Gastroesophageal sphincter (tissue), 4 donors: Measurements from ENCODE around the gene IL1RAPL1. TPM values are rescaled to one million over a fixed set of nuclear protein-coding genes. Genes with fewer than 3 reads are reported as not detected.

Experiments
- ATAC-seq: fragments of 150-250 bp; one replicate; pipeline ENCODE4 v1.9.1; 2016; ENCODE audit warnings: mild to moderate bottlenecking, moderate library complexity
- H3K27ac ChIP-seq, 4 donors: fragments of 200-600 bp; sonication (generic) in 3 of 4; 1 replicate in 3 of 4; 2 replicates in 1 of 4; pipeline ENCODE4 v1.5.1; 2016 to 2019
- H3K27me3 ChIP-seq: fragments of 200-600 bp; sonication (generic); one replicate; pipeline ENCODE4 v1.5.1; 2019
- H3K36me3 ChIP-seq, 2 donors: fragments of 200-600 bp; sonication (generic); one replicate each; pipeline ENCODE4 v1.5.1; 2019; ENCODE audit warnings: control low read depth in 1 of 2
- H3K4me1 ChIP-seq, 3 donors: fragments of 200-600 bp; sonication (generic); 1 replicate in 2 of 3; 2 replicates in 1 of 3; pipeline ENCODE4 v1.5.1; 2016 to 2019; ENCODE audit warnings: control low read depth in 2 of 3
- H3K4me3 ChIP-seq, 2 donors: fragments of 200-600 bp; sonication (generic); one replicate each; pipeline ENCODE4 v1.5.1; 2019; ENCODE audit warnings: mild to moderate bottlenecking in 1 of 2, moderate library complexity in 1 of 2
- H3K9me3 ChIP-seq, 3 donors: fragments of 200-600 bp; sonication (generic); one replicate each; pipeline ENCODE4 v1.5.1; 2017 to 2019; ENCODE audit warnings: control low read depth in 2 of 3
- CTCF ChIP-seq, 4 experiments: fragments of 200-600 bp in 2 of 4; fragments of 450-650 bp in 2 of 4; sonication (generic) in 1 of 4; IDR thresholded peaks; one replicate each; pipeline ENCODE4 v1.5.1; 2017 to 2019; ENCODE audit warnings: antibody characterized with exemption in 4 of 4, mild to moderate bottlenecking in 2 of 4, moderate library complexity in 2 of 4
- EP300 ChIP-seq: sonication (generic); formaldehyde crosslinking; IDR thresholded peaks from one replicate; pipeline ENCODE4 v1.6.1; 2017; ENCODE audit warnings: antibody characterized with exemption, mild to moderate bottlenecking
- POLR2A ChIP-seq, 2 donors: fragments of 450-650 bp; IDR thresholded peaks; one replicate each; pipeline ENCODE4 v1.6.1; 2017; ENCODE audit warnings: antibody characterized with exemption in 2 of 2, mild to moderate bottlenecking in 2 of 2, moderate library complexity in 1 of 2
- POLR2AphosphoS5 ChIP-seq: sonication (generic); formaldehyde crosslinking; IDR thresholded peaks from one replicate; pipeline ENCODE4 v1.6.1; 2017; ENCODE audit warnings: antibody characterized with exemption
- WGBS, 2 donors: methylation state at CpG; one replicate each; pipeline ENCODE4 v1.1.5; 2018; ENCODE audit warnings: low coverage in 1 of 2; 5-methylcytosine and 5-hydroxymethylcytosine counted together
- total RNA-seq, 4 donors: library from RNA; depleted of rRNA; stranded (reverse); fragments of >200 nt; gene quantifications; one replicate each; pipeline ENCODE4 v1.1.0, GENCODE V29; 2016

Gene IL1RAPL1
- total RNA-seq, 4 donors from 2014 or later: 0.27 to 1.6 (median 0.44) TPM

GRCh38 chrX:29225670-29226069 lies 638.4 kb downstream of the IL1RAPL1 start:
- 57% methylated on average over 2 of the region's 2 CpGs; no CpG with 5 or more reads in 1 of the 2 donors for WGBS, 2 donors
- ATAC-seq: no peak
- Histone ChIP-seq H3K27me3 (no peaks in the 10 kb centered on the region), H3K36me3 (no peaks in the 10 kb centered on the region), H3K4me3 (no peak overlapping the region), H3K27ac (no peak overlapping the region), H3K4me1 (no peaks in the 10 kb centered on the region), H3K9me3 (no peaks in the 10 kb centered on the region)
- TF ChIP-seq CTCF (IDR thresholded peaks at IDR 0.05) (no peak), EP300 (no peak), POLR2A (IDR thresholded peaks at IDR 0.05) (no peak), POLR2AphosphoS5 (no peak)

GRCh38 chrX:29229802-29230201 lies 642.6 kb downstream of the IL1RAPL1 start:
- no peak overlapping the region for H3K4me3 ChIP-seq
- no peaks in the 10 kb centered on the region for H3K36me3 ChIP-seq
- no peak for ATAC-seq
- no peaks in the 10 kb centered on the region for H3K9me3 ChIP-seq
- H3K4me1 ChIP-seq: no peaks in the 10 kb centered on the region
- H3K27ac ChIP-seq: no peak overlapping the region
- WGBS, 2 donors: 46 to 85% methylated on average over 2 of the region's 2 CpGs
- TF ChIP-seq POLR2AphosphoS5 (no peak), EP300 (no peak), POLR2A (IDR thresholded peaks at IDR 0.05) (no peak), CTCF (IDR thresholded peaks at IDR 0.05) (no peak)
- no peaks in the 10 kb centered on the region for H3K27me3 ChIP-seq

GRCh38 chrX:29231800-29232199 lies 644.6 kb downstream of the IL1RAPL1 start:
- no peak for ATAC-seq
- no peaks in the 10 kb centered on the region for H3K4me1 ChIP-seq
- no peaks in the 10 kb centered on the region for H3K27me3 ChIP-seq
- no peak overlapping the region for H3K27ac ChIP-seq
- no peak overlapping the region for H3K4me3 ChIP-seq
- 28 to 57% methylated on average over 2 of the region's 2 CpGs for WGBS, 2 donors
- H3K9me3 ChIP-seq: no peaks in the 10 kb centered on the region
- TF ChIP-seq EP300 (no peak), POLR2AphosphoS5 (no peak), CTCF (IDR thresholded peaks at IDR 0.05) (no peak), POLR2A (IDR thresholded peaks at IDR 0.05) (no peak)
- no peaks in the 10 kb centered on the region for H3K36me3 ChIP-seq

GRCh38 chrX:29233592-29234183 lies 646.4 kb downstream of the IL1RAPL1 start:
- H3K27ac ChIP-seq: no peak overlapping the region
- no peaks in the 10 kb centered on the region for H3K4me1 ChIP-seq
- H3K9me3 ChIP-seq: no peaks in the 10 kb centered on the region
- H3K27me3 ChIP-seq: no peaks in the 10 kb centered on the region
- TF ChIP-seq POLR2AphosphoS5 (no peak), POLR2A (IDR thresholded peaks at IDR 0.05) (no peak), CTCF (IDR thresholded peaks at IDR 0.05) (no peak), EP300 (no peak)
- 82 to 94% methylated on average over 6 of the region's 7 CpGs for whole genome bisulfite sequencing, 2 donors
- H3K36me3 ChIP-seq: no peaks in the 10 kb centered on the region
- no peak for ATAC-seq
- H3K4me3 ChIP-seq: no peak overlapping the region

- no peak overlapping the region for H3K27ac ChIP-seq
- TF ChIP-seq POLR2A (IDR thresholded peaks at IDR 0.05) (no peak), POLR2AphosphoS5 (no peak), EP300 (no peak), CTCF (IDR thresholded peaks at IDR 0.05) (no peak)
- WGBS, 2 donors: 58 to 93% methylated on average over 5 to 6 of the region's 6 CpGs
- no peaks in the 10 kb centered on the region for H3K4me1 ChIP-seq
- no peaks in the 10 kb centered on the region for H3K27me3 ChIP-seq
- ATAC-seq: no peak
- H3K4me3 ChIP-seq: no peak overlapping the region
- no peaks in the 10 kb centered on the region for H3K9me3 ChIP-seq
- H3K36me3 ChIP-seq: no peaks in the 10 kb centered on the region
Observed at GRCh38 chrX:29237972-29238371, 650.7 kb downstream of the IL1RAPL1 start.
